GM18502 (cell line): Measurements from ENCODE around the gene ZSCAN25.
A peak's percentile ranks its signal among the peaks of the same experiment; 100 is the strongest.
"Not testable (repeated sequence)": the region's sequence is repeated elsewhere in the genome, so short reads cannot be mapped to it uniquely, and the experiment has no call there.

Experiments used
- ATAC-seq: cut with Tn5 transposase; IDR thresholded peaks from one replicate; pipeline ENCODE4 v1.9.1; 2021; ENCODE audit warnings: mild to moderate bottlenecking; ENCODE audit not compliant: unreplicated experiment, poor library complexity

Gene ZSCAN25

DNA sequence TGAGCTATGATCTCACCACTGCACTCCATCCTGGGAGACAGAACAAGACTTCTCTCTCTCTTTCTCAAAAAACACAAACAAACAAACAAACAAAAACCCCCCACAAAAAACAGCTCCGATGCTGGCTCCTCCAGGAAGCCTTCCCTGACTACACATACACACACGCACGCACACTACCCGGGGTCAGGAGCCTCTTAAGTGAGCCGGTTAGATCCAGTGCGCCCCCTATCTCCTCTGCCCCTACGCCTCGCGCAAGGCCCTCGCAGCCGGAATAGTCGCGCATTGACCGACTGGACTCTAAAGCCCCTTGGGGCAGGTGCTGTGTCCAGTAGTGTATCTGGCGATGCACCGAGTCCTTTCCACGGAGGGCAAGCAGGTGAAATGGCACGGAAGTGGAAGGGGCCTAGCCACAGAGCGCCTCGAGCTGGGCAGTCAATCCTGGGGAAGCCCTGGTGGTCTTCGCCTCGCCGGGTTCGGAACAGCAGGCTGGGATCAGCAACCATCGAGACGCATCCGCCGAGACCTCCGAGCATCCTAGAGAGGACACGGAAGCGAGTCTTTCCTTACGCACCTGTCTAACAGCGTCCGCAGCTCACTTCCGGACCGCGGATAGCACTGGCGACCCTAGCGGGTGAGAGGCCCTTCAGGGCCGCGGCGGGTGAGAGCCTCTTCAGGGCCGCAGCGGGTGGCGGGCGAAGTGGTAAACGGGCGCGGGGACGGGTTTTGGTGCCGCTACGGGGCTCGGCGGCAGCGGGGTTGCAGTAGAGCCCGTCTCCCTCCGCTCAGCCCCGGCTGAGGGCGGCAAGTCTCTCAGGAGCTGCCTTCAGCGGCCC, at the start of gene ZSCAN25:
Gene ZSCAN25 (plus strand): TSS at position 588 of the 833 bp plus-strand sequence. CDS start 2,661 bp downstream, outside the sequence.
- peak; percentile 95 for ATAC-seq

DNA sequence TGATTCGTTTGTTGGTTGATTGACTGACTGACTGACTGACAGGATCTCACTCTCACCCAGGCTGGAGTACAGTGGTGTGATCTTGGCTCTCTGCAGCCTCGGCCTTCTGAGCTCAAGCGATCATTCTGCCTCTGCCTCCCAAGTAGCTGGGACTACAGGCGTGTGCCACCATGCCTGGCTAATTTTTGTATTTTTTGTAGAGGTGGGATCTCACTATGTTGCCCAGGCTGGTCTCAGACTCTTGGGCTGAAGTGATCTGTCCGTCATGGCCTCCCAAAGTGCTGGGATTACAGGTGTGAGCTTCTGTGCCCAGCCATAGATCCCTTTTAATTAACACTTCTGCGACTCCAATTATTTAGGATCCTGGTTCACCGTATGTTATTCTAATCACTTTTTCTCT, 48.0 kb upstream of the ZSCAN25 start:
- not testable (repeated sequence) for ATAC-seq

DNA sequence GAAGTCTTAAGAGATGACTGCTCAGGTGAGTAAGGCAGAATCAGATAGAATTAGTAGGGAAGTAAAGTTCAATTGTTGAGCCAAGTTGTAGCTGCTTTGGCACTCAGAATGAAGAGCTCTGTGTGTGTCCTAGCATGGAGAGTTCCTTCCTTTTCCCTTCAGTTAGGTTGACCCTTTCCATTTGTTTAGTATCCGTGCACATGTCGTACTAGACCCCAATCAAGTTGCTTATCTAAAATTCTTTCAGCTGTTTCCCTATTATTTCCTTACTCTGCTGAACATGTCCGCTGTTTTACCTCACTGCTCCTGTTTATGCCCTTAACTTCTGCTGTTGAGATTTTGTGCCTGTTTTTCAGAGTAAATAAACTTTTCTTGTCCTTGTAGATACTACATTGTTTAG, 45.0 kb upstream of the ZSCAN25 start:
- no peak for ATAC-seq

DNA sequence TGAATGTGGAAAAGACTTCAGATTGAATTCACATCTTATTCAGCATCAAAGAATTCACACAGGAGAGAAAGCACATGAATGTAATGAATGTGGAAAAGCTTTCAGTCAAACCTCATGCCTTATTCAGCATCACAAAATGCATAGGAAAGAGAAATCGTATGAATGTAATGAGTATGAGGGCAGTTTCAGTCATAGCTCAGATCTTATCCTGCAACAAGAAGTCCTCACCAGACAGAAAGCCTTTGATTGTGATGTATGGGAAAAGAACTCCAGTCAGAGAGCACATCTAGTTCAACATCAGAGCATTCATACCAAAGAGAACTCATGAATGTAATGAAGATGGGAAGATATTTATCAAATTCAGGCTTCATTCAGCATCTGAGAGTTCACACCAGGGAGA, 43.5 kb upstream of the ZSCAN25 start:
- no peak for ATAC-seq

DNA sequence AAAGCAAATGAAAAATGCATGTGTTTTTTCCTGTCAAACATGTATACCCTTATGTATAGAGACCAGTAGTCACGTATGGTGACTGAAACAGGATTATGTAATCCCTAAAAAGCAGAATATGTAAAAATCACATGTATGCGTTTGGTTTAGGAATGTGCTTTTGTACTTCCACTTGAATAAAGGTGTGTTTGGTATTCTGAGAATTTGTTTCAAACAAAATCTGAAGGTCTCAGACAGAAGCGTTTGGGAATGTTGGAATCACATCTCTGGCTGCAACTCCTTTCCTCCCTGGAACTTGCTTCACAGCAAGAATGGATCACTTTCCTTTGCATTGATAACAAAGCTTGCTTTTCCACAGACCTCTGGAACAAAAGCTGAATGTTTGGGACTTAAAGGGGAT, 40.5 kb upstream of the ZSCAN25 start:
- no peak for ATAC-seq

DNA sequence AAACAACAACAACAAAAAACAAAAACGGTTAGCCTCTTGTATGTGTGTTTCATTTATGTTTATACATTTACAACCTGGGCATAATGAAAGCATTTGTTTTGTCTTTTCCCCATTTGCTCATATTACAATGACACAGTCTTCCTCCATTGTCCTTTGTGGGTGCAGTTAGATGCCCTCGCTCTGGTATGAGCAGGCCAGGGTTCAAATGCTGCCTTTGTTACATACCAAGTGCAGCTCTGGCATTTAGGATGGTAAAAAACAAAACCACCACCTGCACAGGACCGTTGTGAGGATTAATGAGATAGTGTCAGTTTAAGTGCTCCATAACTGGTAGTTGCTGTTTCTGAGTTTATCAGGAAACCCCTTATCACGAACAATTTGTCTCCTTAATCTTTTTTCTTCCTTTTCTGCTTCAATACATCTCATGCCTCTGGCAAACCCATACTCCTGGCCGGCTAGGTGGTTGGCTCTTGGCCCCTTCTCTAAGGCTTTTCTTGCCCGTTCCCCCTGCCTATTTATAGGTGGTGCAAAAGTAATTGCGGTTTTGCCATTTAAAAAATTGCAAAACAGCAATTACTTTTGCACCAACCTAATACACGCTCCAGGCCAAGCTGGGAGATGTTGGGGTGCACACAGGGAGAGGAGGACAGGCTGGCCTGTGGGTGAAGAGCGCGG, 37.3 kb upstream of the ZSCAN25 start:
- ATAC-seq: no peak

DNA sequence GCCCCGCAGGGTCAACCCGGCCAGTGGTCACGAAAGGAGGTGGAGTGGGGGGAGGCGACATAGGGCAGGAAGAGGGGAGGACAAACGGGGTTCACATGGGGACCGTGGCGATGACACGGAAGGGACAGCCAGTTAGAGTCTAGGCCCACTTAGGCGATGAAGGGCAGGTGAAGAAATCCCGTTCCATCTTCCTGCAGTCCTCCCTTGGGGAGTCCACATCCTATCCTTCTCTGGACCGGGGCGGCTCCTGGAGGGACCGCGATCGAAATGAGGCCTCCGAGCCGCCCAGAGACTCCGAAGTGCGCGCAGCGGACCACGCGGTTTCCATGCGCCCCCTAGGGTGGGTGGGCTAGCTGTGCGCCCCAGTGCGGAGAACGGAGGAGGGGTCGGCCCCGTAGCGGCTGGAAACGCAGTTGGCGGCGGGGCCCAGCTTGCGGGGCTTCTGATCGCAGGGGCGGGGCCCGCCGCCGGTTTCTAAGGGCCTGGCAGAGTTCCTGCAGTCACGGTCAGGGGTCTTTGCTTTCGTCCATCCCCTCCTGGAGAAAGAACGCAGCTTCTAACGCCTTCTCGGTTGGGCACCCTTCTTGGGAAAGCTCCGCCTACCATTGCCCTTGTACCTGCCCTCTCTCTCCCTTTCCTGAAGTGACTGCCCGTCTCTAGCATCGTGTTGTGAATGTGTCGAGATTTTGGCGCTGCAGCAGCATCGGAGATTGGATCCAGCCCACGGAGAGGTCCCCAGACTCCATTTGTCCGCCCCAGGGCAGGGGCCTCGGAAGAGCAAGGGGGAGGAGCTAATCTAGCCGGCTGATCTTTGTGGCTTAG, 36.6 kb upstream of the ZSCAN25 start:
- no peak for ATAC-seq

DNA sequence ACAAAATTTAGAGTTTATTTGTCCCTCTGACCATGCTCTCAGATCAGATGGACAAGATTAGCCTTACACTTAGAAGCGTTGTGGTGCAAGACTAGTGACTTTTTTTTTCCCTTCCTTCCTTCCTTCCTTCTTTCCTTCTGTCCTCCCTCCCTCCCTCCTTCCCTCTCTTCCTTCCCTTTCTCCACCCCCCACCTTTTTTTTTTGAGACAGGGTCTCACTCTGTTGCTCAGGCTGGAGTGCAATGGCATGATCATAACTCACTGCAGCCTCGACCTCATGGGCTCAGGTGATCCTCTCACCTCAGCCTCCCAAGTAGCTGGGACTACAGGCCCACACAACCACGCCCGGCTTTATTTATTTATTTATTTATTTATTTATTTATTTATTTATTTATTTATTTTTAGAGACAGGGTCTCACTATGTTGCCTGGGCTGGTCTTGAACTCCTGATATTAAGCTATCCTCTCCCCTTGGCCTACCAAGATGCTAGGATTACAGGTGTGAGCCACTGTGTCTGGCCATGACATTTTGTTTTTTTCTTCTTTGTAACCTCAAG, 35.9 kb upstream of the ZSCAN25 start:
- ATAC-seq: not testable (repeated sequence)

DNA sequence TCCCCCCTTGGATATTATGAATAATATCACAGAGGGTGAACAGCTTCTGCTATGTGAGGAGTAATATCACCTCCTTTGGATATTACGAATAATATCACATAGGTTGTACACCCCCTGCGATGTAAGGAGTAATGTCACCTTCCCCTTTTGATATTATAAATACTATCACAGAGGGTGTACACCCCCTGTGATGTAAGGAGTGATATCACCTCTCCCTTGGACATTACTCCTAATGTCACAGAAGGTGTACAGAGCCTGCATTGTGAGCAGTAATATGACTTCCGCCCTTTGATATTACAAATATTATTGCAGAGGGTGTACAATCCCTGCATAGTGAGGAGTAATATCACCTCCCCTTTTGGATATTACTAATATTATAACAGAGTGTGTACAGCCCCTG, 27.9 kb upstream of the ZSCAN25 start:
- ATAC-seq: no peak

DNA sequence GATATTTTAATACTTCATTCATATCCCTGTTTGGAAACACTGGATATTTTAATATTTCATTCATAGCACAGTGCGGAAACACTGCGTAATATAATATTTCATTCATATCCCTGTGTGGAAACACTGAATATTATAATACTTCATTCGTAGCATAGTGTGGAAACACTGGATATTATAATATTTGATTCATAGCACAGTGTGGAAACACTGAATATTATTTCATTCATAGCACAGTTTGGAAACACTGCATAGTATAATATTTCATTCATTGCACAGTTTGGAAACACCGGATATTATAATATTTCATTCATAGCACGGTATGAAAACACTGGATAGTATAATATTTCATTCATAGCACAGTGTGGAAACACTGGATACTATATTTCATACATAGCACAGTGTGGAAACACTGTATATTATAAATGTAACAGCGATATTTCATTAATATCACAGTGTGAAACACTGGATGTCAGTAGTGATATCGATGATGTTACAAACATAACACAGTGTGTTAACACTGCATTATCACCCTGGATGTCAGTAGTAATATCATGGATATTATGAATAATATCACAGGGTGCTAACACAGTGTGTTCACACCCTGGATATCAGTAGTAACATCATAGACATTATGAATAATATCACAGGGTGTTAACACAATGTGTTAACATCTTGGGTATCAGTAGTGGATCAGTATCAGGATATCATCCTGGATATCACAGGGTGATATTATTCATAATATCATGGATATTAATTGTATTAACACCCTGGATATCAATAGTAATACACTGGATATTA, 21.6 kb upstream of the ZSCAN25 start:
- no peak for ATAC-seq

DNA sequence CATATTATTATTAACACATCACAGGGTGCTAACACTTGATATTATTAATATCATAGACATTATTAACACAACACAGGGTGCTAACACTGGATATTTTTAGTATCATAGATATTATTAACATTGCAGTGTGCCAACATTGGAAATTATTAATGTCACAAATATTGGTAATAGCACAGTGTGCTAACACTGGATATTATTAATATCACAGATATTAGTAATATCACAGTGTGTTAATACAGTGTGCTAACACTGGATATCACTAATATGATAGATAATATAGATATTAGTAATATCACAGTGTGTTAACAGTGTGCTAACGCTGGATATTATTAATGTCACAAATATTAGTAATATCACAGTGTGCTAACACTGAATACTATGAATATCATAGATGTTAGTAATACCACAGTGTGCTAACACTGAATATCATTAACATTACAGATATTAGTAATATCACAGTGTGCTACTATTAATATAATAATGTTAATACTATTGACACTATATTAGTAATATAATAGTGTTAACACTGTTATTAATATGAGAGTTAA, 20.3 kb upstream of the ZSCAN25 start:
- ATAC-seq: no peak

DNA sequence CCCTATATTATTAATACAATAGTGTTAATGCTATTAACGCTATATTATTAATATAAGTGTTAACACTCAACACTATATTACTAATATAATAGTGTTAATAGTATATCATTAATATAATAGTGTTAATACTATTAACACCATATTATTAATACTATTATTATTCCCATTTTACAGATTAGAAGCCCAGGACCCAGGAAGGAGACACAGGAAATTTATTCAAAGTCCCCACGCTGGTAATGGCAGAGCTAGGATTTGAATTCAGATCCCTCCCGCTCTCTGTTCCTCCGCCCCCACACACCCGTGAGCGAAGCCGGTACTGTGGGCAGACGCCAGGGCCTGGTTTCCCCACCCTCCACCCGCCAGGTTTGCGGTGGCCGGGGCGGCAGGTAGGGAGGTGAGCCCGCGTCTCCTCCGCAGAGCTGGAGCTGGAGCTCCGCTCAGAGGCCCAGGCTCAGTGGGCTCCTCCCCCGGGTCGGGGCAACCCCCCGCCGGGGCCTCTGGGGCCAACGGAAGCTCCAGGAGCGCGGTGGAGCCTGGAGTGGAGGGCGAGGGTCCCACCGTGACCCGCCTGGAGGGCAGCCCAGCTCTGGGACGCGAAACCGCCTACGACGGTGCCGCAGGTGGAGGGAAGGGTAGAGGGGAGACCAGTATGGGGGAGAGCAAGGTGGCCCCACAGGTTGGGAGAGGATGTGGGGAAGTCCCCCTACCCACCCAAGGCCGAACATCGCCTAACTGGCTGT, 18.8 kb upstream of the ZSCAN25 start, which contains the start of gene TMEM225B:
Gene TMEM225B (plus strand): TSS at position 506 of the 740 bp plus-strand sequence. CDS start 6,122 bp downstream, outside the sequence.
- no peak for ATAC-seq

DNA sequence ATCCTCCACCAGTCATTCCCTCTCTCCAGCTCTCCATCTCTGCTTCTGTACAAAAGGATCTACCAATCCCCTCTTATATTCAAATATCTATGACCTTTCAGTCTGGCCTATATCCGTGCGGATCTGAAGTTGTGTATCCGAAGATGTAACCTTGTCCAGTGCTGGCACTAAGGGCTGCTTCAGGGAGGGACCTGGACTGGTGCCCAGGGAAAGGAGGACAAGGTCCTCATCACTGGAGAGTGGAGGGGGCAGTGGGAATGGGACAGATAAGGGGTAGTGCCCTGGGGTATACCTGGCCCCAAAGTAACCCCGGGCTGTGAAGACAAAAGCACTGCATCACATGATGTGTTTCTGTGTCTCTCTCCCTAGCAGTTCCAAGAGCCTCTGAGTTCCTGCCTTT, 16.9 kb upstream of the ZSCAN25 start:
- no peak for ATAC-seq

DNA sequence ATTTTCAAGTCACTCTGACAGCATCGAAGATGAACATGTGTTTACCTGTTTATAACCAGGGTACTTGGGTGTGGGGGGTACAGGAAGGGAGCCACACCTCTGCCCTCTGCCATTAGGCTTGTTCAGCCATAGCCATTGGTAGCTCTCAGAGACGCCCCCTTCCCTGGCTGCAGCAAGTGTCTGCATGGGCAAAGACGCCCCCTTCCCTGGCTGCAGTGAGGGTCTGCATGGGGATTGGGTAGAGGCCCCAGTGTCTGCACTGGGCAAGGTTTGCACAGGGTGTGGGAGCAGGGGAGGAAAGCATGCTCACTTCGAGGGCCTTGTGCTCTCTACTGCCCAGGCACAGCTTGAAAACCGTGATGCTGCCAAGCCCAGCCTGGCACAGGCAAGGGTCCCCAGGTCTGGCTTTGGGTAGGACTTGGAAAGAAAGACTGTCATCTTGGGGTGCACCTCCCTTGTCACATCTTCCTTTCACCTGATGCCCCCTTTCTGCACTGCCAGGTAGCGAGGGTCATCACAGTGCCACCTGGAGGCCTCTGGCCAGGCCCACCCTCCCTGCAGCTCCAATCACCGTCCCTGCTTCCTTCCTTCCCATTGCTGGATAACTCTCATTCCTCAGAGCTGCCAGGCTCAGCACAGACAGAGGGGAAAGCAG, 15.0 kb upstream of the ZSCAN25 start:
- no peak for ATAC-seq

DNA sequence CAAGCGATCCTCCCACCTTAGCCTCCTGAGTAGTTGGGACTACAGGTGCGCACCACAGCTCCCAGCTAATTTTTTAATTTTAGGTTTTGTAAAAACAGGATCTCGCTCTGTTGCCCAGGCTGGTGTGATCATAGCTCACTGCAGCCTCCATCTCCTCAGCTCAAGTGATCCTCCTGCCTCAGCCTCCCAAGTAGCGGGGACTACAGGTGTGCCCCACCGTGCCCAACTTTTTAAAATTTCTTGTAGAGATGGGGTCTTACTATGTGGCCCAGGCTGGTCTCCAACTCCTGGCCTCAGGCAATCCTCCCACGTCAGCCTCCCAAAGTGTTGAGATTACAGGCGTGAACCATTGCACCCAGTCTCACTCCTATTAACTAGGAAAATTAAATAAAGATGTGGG, 11.2 kb upstream of the ZSCAN25 start:
- no peak for ATAC-seq

DNA sequence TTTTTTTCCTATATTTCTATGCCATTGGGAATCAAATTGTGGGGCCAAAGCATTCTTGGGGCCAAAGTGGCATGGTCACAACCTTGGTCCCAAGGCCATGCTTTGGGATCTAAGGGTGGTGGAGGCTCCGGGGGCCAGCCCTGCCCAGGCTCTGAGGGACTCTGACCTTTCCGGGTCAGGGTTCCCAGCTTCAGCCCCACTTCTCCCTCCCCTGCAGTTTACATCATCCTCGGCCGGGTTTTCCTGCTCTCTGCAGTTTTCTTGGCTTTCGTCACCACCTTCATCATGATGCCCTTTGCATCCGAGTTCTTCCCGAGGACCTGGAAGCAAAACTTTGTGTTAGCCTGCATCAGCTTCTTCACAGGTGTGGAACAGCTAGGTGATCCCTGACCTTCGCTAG, 10.2 kb upstream of the ZSCAN25 start:
- no peak for ATAC-seq

DNA sequence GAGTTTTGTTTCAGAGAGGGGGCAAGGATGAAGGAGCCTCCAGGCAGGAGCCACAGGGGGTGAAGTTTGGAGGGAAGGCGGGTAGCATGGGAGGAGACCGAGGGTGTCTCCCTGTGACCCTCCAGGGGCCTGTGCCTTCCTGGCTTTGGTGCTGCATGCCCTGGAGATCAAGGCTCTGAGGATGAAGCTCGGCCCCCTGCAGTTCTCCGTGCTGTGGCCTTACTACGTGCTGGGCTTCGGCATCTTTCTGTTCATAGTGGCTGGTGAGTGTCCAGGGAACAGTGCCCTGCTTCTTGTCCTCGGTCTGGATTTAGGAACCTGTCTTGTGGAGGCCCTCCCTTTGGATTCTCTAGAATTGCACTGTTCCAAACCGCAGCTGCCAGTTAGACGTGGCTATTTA, 9.2 kb upstream of the ZSCAN25 start:
- ATAC-seq: no peak

DNA sequence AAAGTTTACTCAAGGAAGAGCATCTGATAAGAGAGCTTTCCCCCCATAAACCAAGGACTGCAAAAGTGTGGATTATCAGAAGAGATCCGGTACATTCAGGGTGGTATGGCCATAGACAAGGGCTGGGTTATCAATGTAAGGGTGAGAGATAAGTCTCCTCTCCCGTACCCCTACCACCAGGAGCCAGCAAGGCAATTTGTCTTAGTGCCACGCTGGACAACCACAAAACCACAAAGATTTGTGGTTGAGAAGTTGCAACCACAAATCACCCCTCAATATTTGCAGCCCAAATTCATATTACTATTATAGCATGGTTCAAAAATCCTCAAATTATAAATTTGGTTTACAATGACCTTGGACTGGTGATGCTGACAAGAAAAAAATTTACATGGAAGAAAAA, 2.3 kb upstream of the ZSCAN25 start:
- no peak for ATAC-seq
